ELR (cell line): ENCODE measurements around the gene NUDCD2.
"Not testable (repeated sequence)": the region's sequence is repeated elsewhere in the genome, so short reads cannot be mapped to it uniquely, and the experiment has no call there.

ENCODE experiments used
- DNase-seq: peaks from one replicate; pipeline ENCODE4 v3.0.0-alpha.2; 2015; ENCODE audit warnings: low read depth

NUDCD2 gene

DNA sequence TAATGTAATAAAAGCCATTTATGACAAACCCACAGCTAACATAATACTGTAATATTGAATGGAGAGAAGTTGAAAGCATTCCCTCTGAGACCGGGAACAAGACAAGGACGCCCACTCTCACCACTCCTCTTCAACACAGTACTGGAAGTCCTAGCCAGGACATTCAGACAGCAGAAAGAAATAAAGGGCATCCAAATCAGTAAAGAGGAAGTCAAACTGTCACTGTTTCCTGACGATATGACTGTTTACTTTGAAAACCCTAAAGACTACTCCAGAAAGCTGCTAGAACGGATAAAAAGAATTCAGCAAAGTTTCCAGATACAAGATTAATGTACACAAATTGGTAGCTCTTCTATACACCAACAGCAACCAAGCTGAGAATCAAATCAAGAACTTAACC, 33.8 kb downstream of the NUDCD2 start:
- not testable (repeated sequence) for DNase-seq

GRCh38 chr5:163424836-163425235, 35.1 kb downstream of the NUDCD2 start:
- DNase-seq: no peak

- DNase-seq: not testable (repeated sequence)
Measured at GRCh38 chr5:163415673-163416072, 44.2 kb downstream of the NUDCD2 start.

DNA sequence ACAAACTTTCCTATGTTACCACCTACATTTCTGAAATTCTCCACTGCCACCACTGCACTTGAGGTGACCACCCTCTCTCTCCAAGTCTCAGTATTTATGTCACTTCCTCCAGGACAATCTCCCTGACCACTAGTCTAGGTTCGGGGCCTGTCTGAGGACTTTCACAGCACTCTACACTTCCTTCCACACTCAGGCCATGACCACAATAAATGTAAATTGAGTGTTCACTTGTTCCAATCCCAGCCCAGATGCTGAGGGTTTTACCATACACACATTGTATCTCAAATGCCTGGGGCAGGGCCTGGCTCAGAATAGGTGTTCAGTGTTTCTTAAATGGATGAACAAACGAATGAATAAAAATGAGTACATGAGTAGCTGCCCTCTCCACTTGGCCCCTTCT, 49.4 kb downstream of the NUDCD2 start:
- no peak for DNase-seq

- no peak for DNase-seq
Measured at GRCh38 chr5:163409384-163409783, 50.5 kb downstream of the NUDCD2 start.

DNA sequence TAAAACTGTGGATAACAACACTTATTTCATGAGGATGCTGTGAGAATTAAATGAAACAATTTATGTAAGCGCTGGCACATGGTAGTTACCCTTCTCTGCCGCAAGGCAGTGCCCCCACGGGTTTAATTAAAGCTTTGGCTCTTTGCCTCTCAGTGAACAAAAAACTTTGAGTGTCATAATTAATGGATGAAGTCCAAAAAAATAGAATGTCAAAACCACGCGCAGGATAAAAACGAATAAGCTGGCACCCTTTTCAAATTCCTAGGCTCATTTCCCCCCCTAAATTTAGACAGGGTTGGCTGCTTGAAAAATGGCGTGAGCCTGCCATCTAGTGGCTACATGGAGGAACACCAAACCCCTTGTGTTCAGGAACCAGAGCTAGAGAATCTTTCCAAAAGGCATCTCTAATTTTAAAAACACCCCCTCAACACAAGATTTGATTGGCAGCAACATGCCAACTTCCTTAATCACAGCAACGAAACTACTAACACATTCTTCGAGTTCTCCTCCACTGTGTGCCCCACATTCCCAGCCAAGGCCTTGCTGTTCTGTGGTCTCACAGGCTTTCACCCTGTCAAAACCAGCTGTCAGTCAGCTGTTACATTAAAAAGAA, 51.5 kb downstream of the NUDCD2 start:
- DNase-seq: peak; percentile 64

GRCh38 chr5:163407034-163407655, 52.8 kb downstream of the NUDCD2 start:
- DNase-seq: peak; percentile 6

GRCh38 chr5:163404364-163405173, 55.3 kb downstream of the NUDCD2 start:
- DNase-seq: no peak

DNA sequence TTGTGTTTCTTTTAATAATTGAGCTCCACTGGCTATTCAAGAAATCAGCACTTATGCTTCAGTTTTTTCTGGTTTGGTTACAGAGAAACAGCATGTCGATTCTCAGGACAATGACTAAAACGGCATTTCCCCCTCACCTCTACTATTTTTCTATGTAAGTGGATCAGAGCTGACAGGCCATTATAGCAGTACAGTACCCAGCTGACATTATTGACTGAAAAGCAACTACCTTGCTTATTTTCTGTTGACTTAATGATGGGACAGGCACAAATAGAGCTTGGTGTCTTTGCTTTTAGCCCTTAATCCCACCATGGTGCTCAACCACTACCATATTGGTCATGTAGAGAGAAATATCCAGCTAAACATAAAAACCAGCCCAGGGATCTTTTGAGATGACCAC, 57.9 kb downstream of the NUDCD2 start:
- DNase-seq: no peak

DNA sequence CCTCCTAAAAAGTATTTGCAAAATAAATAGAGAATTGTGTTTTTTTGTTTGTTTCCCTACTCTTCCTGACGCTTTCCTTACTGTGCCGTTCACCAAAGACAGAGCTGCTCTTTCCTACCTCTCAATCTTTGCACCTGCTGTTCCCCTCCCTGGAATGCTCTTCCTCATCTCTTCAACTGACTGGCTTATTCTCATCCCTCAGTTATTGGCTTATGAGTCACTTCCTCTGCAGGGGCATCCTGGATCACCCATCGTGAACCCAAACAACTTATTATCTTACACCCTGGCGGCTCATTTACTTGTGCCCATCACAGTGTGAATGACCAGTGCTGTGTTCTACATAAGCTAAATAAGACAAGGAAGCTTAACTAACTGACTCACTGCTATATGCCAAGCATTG, 58.6 kb downstream of the NUDCD2 start:
- DNase-seq: peak; percentile 12

- no peak for DNase-seq
Measured at GRCh38 chr5:163399923-163400322, 60.0 kb downstream of the NUDCD2 start.

GRCh38 chr5:163397354-163397753, 62.5 kb downstream of the NUDCD2 start:
- no peak for DNase-seq

DNA sequence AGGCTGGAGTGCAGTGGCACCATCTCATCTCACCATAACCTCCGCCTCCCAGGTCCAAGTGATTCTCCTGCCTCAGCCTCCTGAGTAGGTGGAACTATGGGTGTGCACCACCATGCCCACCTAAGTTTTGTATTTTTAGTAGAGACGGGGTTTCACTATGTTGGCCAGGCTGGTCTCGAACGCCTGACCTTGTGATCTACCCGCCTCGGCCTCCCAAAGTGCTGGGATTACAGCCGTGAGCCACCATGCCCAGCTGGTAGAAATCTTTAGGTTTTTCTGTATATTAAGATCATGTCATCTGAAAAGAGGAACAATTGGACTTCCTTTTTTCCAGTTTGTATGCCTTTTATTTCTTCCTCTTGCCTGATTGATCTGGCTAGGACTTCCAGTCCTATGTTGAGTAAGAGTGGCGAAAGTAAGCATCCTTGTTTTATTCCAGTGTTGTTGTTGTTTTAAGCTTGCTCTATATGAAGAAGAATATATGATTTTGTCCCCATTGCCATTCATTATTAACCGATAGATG, 63.0 kb downstream of the NUDCD2 start:
- not testable (repeated sequence) for DNase-seq
